ENCODE data around the gene FOSL1.

FOSL1 gene

GRCh38 chr11:65906602-65907001, 6.4 kb upstream of the FOSL1 start:
- no peak overlapping the region for H3K9ac ChIP-seq (ENCODE audit: low read depth, low read length)
- peaks cover 43% of the 10 kb centered on the region for H3K27me3 ChIP-seq (ENCODE audit: control insufficient read depth, insufficient read depth, low read length)
- no peak overlapping the region for H3K4me3 ChIP-seq (ENCODE audit: low read depth, low read length)
- H3K4me1 ChIP-seq (ENCODE audit: control insufficient read depth, insufficient read depth, low read length) = peaks cover 4% of the 10 kb centered on the region
- no peaks in the 10 kb centered on the region for H3K36me3 ChIP-seq (ENCODE audit: control insufficient read depth, insufficient read depth, low read length)
- no peaks in the 10 kb centered on the region for H3K9me3 ChIP-seq (ENCODE audit: control insufficient read depth, insufficient read depth, low read length)

DNA sequence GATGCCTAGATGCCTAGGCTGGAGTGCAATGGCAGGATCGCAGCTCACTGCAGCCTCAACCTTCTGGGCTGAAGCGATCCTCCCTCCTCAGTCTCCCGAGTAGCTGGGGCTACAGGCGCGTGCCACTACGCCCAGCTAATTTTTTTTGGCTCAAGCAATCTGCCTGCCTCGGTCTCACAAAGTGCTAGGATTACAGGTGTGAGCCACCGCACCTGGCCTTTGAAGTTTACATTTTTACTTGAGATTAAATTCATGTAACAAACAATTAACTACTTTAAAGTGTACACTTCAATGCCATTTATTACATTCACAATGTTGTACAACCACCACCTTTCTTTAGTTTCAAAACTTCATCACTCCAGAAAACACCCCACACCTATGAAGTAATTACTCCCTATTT, 3.5 kb upstream of the FOSL1 start:
- Histone ChIP-seq H3K36me3 (ENCODE audit: control insufficient read depth, insufficient read depth, low read length) (no peaks in the 10 kb centered on the region), H3K4me1 (ENCODE audit: control insufficient read depth, insufficient read depth, low read length) (peaks cover 6% of the 10 kb centered on the region), H3K4me3 (ENCODE audit: low read depth, low read length) (no peak overlapping the region), H3K9ac (ENCODE audit: low read depth, low read length) (no peak overlapping the region), H3K27me3 (ENCODE audit: control insufficient read depth, insufficient read depth, low read length) (peaks cover 52% of the 10 kb centered on the region), H3K9me3 (ENCODE audit: control insufficient read depth, insufficient read depth, low read length) (no peaks in the 10 kb centered on the region)

DNA sequence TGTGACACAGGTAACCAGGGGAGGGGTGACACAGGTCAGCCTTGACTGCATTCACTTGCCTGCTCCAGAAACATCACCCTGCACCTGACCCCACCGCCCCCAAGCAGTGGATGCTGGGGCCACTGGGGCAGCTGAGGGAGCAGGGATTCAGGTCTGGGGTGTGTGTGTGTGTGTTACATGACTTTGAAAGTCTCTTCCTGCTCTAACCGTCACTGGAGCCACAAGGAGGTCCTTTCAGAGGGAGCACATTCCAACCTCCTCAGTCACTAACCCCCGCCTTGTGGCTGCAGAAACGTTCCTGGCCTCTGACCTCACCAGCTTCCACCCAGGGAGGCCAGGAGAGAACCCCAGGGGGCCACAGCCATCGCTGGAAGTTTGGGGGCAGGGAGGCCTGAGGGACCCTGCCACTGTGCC, 2.9 kb upstream of the FOSL1 start:
- H3K27me3 ChIP-seq (ENCODE audit: control insufficient read depth, insufficient read depth, low read length) = peaks cover 58% of the 10 kb centered on the region
- no peaks in the 10 kb centered on the region for H3K36me3 ChIP-seq (ENCODE audit: control insufficient read depth, insufficient read depth, low read length)
- no peak overlapping the region for H3K4me3 ChIP-seq (ENCODE audit: low read depth, low read length)
- H3K9me3 ChIP-seq (ENCODE audit: control insufficient read depth, insufficient read depth, low read length) = no peaks in the 10 kb centered on the region
- H3K4me1 ChIP-seq (ENCODE audit: control insufficient read depth, insufficient read depth, low read length) = peaks cover 6% of the 10 kb centered on the region
- no peak overlapping the region for H3K9ac ChIP-seq (ENCODE audit: low read depth, low read length)

- H3K36me3 ChIP-seq (ENCODE audit: control insufficient read depth, insufficient read depth, low read length) = no peaks in the 10 kb centered on the region
- H3K9ac ChIP-seq (ENCODE audit: low read depth, low read length) = no peak overlapping the region
- H3K27me3 ChIP-seq (ENCODE audit: control insufficient read depth, insufficient read depth, low read length) = peaks cover 55% of the 10 kb centered on the region
- no peaks in the 10 kb centered on the region for H3K9me3 ChIP-seq (ENCODE audit: control insufficient read depth, insufficient read depth, low read length)
- peak overlapping the region; percentile 30 for H3K4me3 ChIP-seq (ENCODE audit: low read depth, low read length)
- peaks cover 6% of the 10 kb centered on the region for H3K4me1 ChIP-seq (ENCODE audit: control insufficient read depth, insufficient read depth, low read length)
Observed at GRCh38 chr11:65900899-65901180, 652 bp upstream of the FOSL1 start.

GRCh38 chr11:65899356-65900124, 648 bp downstream of the FOSL1 start:
- Histone ChIP-seq H3K9ac (ENCODE audit: low read depth, low read length) (peak overlapping the region; percentile 47), H3K4me3 (ENCODE audit: low read depth, low read length) (peak overlapping the region; percentile 74), H3K27me3 (ENCODE audit: control insufficient read depth, insufficient read depth, low read length) (peaks cover 54% of the 10 kb centered on the region), H3K4me1 (ENCODE audit: control insufficient read depth, insufficient read depth, low read length) (peaks cover 6% of the 10 kb centered on the region), H3K36me3 (ENCODE audit: control insufficient read depth, insufficient read depth, low read length) (no peaks in the 10 kb centered on the region), H3K9me3 (ENCODE audit: control insufficient read depth, insufficient read depth, low read length) (no peaks in the 10 kb centered on the region)

GRCh38 chr11:65898656-65899355, 1.4 kb downstream of the FOSL1 start:
- Histone ChIP-seq H3K36me3 (ENCODE audit: control insufficient read depth, insufficient read depth, low read length) (no peaks in the 10 kb centered on the region), H3K4me3 (ENCODE audit: low read depth, low read length) (peak overlapping the region; percentile 74), H3K9ac (ENCODE audit: low read depth, low read length) (no peak overlapping the region), H3K4me1 (ENCODE audit: control insufficient read depth, insufficient read depth, low read length) (peaks cover 6% of the 10 kb centered on the region), H3K9me3 (ENCODE audit: control insufficient read depth, insufficient read depth, low read length) (no peaks in the 10 kb centered on the region), H3K27me3 (ENCODE audit: control insufficient read depth, insufficient read depth, low read length) (peaks cover 52% of the 10 kb centered on the region)

GRCh38 chr11:65897020-65897471, 3.1 kb downstream of the FOSL1 start:
- H3K4me1 ChIP-seq (ENCODE audit: control insufficient read depth, insufficient read depth, low read length) = peaks cover 3% of the 10 kb centered on the region
- H3K27me3 ChIP-seq (ENCODE audit: control insufficient read depth, insufficient read depth, low read length) = peaks cover 36% of the 10 kb centered on the region
- no peak overlapping the region for H3K4me3 ChIP-seq (ENCODE audit: low read depth, low read length)
- no peaks in the 10 kb centered on the region for H3K9me3 ChIP-seq (ENCODE audit: control insufficient read depth, insufficient read depth, low read length)
- no peaks in the 10 kb centered on the region for H3K36me3 ChIP-seq (ENCODE audit: control insufficient read depth, insufficient read depth, low read length)
- H3K9ac ChIP-seq (ENCODE audit: low read depth, low read length) = no peak overlapping the region

- no peaks in the 10 kb centered on the region for H3K36me3 ChIP-seq (ENCODE audit: control insufficient read depth, insufficient read depth, low read length)
- peaks cover 36% of the 10 kb centered on the region for H3K27me3 ChIP-seq (ENCODE audit: control insufficient read depth, insufficient read depth, low read length)
- H3K4me3 ChIP-seq (ENCODE audit: low read depth, low read length) = no peak overlapping the region
- no peaks in the 10 kb centered on the region for H3K9me3 ChIP-seq (ENCODE audit: control insufficient read depth, insufficient read depth, low read length)
- peaks cover 5% of the 10 kb centered on the region for H3K4me1 ChIP-seq (ENCODE audit: control insufficient read depth, insufficient read depth, low read length)
- no peak overlapping the region for H3K9ac ChIP-seq (ENCODE audit: low read depth, low read length)
Observed at GRCh38 chr11:65896034-65896999, 3.9 kb downstream of the FOSL1 start.

GRCh38 chr11:65895482-65895981, 4.7 kb downstream of the FOSL1 start:
- Histone ChIP-seq H3K9ac (ENCODE audit: low read depth, low read length) (no peak overlapping the region), H3K9me3 (ENCODE audit: control insufficient read depth, insufficient read depth, low read length) (no peaks in the 10 kb centered on the region), H3K4me1 (ENCODE audit: control insufficient read depth, insufficient read depth, low read length) (peaks cover 3% of the 10 kb centered on the region), H3K36me3 (ENCODE audit: control insufficient read depth, insufficient read depth, low read length) (no peaks in the 10 kb centered on the region), H3K4me3 (ENCODE audit: low read depth, low read length) (no peak overlapping the region), H3K27me3 (ENCODE audit: control insufficient read depth, insufficient read depth, low read length) (peaks cover 30% of the 10 kb centered on the region)

GRCh38 chr11:65894034-65894591, 6.1 kb downstream of the FOSL1 start:
- H3K9ac ChIP-seq (ENCODE audit: low read depth, low read length) = no peak overlapping the region
- H3K27me3 ChIP-seq (ENCODE audit: control insufficient read depth, insufficient read depth, low read length) = peaks cover 35% of the 10 kb centered on the region
- H3K36me3 ChIP-seq (ENCODE audit: control insufficient read depth, insufficient read depth, low read length) = no peaks in the 10 kb centered on the region
- peaks cover 8% of the 10 kb centered on the region for H3K4me1 ChIP-seq (ENCODE audit: control insufficient read depth, insufficient read depth, low read length)
- H3K4me3 ChIP-seq (ENCODE audit: low read depth, low read length) = no peak overlapping the region
- H3K9me3 ChIP-seq (ENCODE audit: control insufficient read depth, insufficient read depth, low read length) = no peaks in the 10 kb centered on the region

GRCh38 chr11:65892661-65893317, 7.4 kb downstream of the FOSL1 start:
- peaks cover 10% of the 10 kb centered on the region for H3K4me1 ChIP-seq (ENCODE audit: control insufficient read depth, insufficient read depth, low read length)
- H3K27me3 ChIP-seq (ENCODE audit: control insufficient read depth, insufficient read depth, low read length) = peaks cover 25% of the 10 kb centered on the region
- no peak overlapping the region for H3K9ac ChIP-seq (ENCODE audit: low read depth, low read length)
- H3K9me3 ChIP-seq (ENCODE audit: control insufficient read depth, insufficient read depth, low read length) = no peaks in the 10 kb centered on the region
- no peak overlapping the region for H3K4me3 ChIP-seq (ENCODE audit: low read depth, low read length)
- H3K36me3 ChIP-seq (ENCODE audit: control insufficient read depth, insufficient read depth, low read length) = no peaks in the 10 kb centered on the region

Measured in iPS-15b (cell line).